Hematopoietic multipotent progenitor cell treated with erythropoietin and hydrocortisone succinate and interleukin-3 and kit ligand, for 6 days (in vitro differentiated cells): Measurements from ENCODE around the gene KRTAP4-9.
A peak's percentile ranks its signal among the peaks of the same experiment; 100 is the strongest.
"Not testable (repeated sequence)": the region's sequence is repeated elsewhere in the genome, so short reads cannot be mapped to it uniquely, and the experiment has no call there.

ENCODE experiments used
- DNase-seq: peaks from one replicate; pipeline ENCODE4 v3.0.0-alpha.2; 2015

Gene KRTAP4-9

GRCh38 chr17:41105347-41105746, at the start of gene KRTAP4-9:
Gene KRTAP4-9 (plus strand): TSS chr17:41105389. CDS start chr17:41105389, 0 bp downstream.
- not testable (repeated sequence) for DNase-seq

- DNase-seq = no peak
Observed at GRCh38 chr17:41057547-41057946, 47.6 kb upstream of the KRTAP4-9 start.

GRCh38 chr17:41058741-41059140, 46.4 kb upstream of the KRTAP4-9 start:
- DNase-seq = no peak

- not testable (repeated sequence) for DNase-seq
Observed at GRCh38 chr17:41059276-41060051, 45.7 kb upstream of the KRTAP4-9 start.

- DNase-seq = no peak
Observed at GRCh38 chr17:41060052-41060604, 45.1 kb upstream of the KRTAP4-9 start, which contains the start of gene KRTAP2-3. Gene KRTAP2-3 (minus strand): TSS chr17:41060114. CDS start chr17:41060050, 64 bp downstream.

GRCh38 chr17:41061964-41062363, 43.2 kb upstream of the KRTAP4-9 start:
- no peak for DNase-seq

GRCh38 chr17:41063449-41063848, 41.7 kb upstream of the KRTAP4-9 start:
- no peak for DNase-seq

GRCh38 chr17:41064301-41064700, 40.9 kb upstream of the KRTAP4-9 start:
- DNase-seq = no peak

- not testable (repeated sequence) for DNase-seq
Observed at GRCh38 chr17:41065016-41065689, 40.0 kb upstream of the KRTAP4-9 start.

GRCh38 chr17:41065829-41066624, 39.2 kb upstream of the KRTAP4-9 start, which contains the start of gene KRTAP2-4:
Gene KRTAP2-4 (minus strand): TSS chr17:41065879. CDS start chr17:41065845, 34 bp downstream.
- DNase-seq = peak; percentile 17

- no peak for DNase-seq
Observed at GRCh38 chr17:41067281-41067680, 37.9 kb upstream of the KRTAP4-9 start.

GRCh38 chr17:41069031-41069430, 36.2 kb upstream of the KRTAP4-9 start:
- DNase-seq = no peak

- DNase-seq = no peak
Observed at GRCh38 chr17:41071606-41072360, 33.4 kb upstream of the KRTAP4-9 start.

- DNase-seq = no peak
Observed at GRCh38 chr17:41073676-41074075, 31.5 kb upstream of the KRTAP4-9 start.

- DNase-seq = no peak
Observed at GRCh38 chr17:41076788-41077187, 28.4 kb upstream of the KRTAP4-9 start.

GRCh38 chr17:41082626-41083025, 22.6 kb upstream of the KRTAP4-9 start:
- DNase-seq = no peak

GRCh38 chr17:41083427-41083826, 21.8 kb upstream of the KRTAP4-9 start:
- DNase-seq = not testable (repeated sequence)

GRCh38 chr17:41084100-41084856, 20.9 kb upstream of the KRTAP4-9 start, which contains the start of gene KRTAP4-7:
Gene KRTAP4-7 (plus strand): TSS chr17:41084150. CDS start chr17:41084207, 57 bp downstream.
- DNase-seq = not testable (repeated sequence)

GRCh38 chr17:41088760-41089352, 16.3 kb upstream of the KRTAP4-9 start:
- not testable (repeated sequence) for DNase-seq

- no peak for DNase-seq
Observed at GRCh38 chr17:41096055-41096454, 9.1 kb upstream of the KRTAP4-9 start.

- no peak for DNase-seq
Observed at GRCh38 chr17:41098042-41098441, 7.1 kb upstream of the KRTAP4-9 start, which contains the start of gene KRTAP4-8. Gene KRTAP4-8 (minus strand): TSS chr17:41098142. CDS start chr17:41098084, 58 bp downstream.
